T47D (cell line): ENCODE results near the gene PTPRT.

Source experiments
- DNase-seq, 2 experiments: peaks; one replicate each; pipeline versions ENCODE4 v3.0.0 to v3.0.0-alpha.2; 2011 to 2012; ENCODE audit warnings: low read depth in 1 of 2, low spot score in 1 of 2
- JUND ChIP-seq: IDR thresholded peaks from 2 replicates; pipeline ENCODE4 v1.6.1; 2012; ENCODE audit warnings: low read depth
- in situ Hi-C: cut with HindIII; loops from 2 replicates; pipeline ENCODE4 v1.10.0; 2016; ENCODE audit warnings: low sequenced_read_pairs, low pct_unique_long_range_greater_than_20kb

The PTPRT gene

GRCh38 chr20:42887281-42887680 lies 302.4 kb downstream of the PTPRT start:
- in situ Hi-C loops: no loop called here
- no peak for TF ChIP-seq JUND
- DNase-seq: no peak

- in situ Hi-C loops: no loop called here
- no peak for TF ChIP-seq JUND
- no peak for DNase-seq
These were observed 302.9 kb downstream of the PTPRT start for GRCh38 chr20:42886801-42887200.

DNA sequence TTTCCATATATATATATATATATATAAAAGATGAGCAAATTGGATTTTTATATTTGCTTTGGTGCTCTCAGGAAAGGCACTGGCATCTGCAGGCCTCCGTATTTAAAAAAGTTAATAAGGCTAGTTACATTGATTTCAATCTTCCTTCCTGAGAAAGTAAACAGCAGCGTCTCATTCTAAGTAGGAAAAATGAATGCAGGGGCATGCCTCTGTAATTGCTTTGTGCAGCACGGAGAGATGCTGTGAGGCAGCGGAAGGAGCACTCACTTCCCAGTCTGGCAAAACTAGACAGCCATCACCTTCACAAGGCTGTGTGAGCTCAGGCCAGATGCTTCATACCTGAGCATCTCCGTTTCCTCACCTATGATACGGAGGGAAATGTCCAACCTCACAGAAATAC lies 303.7 kb downstream of the PTPRT start:
- in situ Hi-C loops: no loop called here
- peak; percentile 12 to 62 for DNase-seq
- TF ChIP-seq JUND: no peak

GRCh38 chr20:42875581-42875980 lies 314.1 kb downstream of the PTPRT start:
- no peak for DNase-seq
- TF ChIP-seq JUND: no peak
- in situ Hi-C loops: no loop called here

DNA sequence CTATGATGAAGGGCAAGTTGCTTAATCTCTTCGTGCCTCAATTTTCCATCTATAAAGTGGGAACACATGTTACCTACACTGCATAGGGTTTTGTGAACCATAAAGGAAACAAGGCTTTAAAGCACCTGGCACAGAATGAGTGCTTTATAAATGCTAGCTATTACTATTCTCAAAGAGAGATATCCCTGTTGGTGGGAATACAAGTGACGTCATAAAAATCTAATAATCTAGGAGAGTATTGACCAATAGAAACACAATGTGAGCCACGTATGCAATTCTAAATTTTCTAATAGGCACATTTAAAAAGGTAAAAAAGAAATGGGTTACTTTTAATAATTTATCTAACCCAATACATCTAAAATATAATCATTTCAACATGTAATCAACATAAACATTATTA lies 316.4 kb downstream of the PTPRT start:
- TF ChIP-seq JUND: no peak
- in situ Hi-C loops: no loop called here
- DNase-seq: no peak

DNA sequence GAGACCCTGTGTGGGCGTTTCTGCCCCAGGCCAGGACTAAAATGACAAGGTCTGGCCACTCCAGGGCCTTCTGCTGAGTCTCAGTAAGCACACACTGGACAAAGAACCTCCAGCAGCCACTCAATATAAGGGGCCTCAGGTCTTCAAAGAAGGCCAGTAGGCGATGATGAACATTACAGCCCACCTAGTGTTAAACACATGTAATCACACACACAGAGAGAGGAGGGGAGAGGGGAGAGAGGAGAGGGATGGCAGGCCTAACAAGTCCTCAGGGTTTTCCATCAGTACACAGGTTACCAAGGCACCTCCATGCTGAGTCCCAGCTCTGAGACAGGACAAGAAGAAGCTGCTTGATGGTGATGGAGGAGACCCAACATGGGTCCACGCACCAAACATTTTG lies 325.6 kb downstream of the PTPRT start:
- no peak for TF ChIP-seq JUND
- in situ Hi-C loops: no loop called here
- DNase-seq: no peak

- in situ Hi-C loops: no loop called here
These were observed 327.3 kb downstream of the PTPRT start for GRCh38 chr20:42862446-42862845.

GRCh38 chr20:42857446-42857845 lies 332.3 kb downstream of the PTPRT start:
- DNase-seq: no peak
- TF ChIP-seq JUND: no peak
- in situ Hi-C loops: no loop called here

More at GRCh38 chr20:42862446-42862845, 327.3 kb downstream of the PTPRT start:
- no peak for TF ChIP-seq JUND
- no peak for DNase-seq

GRCh38 chr20:42855896-42856295 lies 333.8 kb downstream of the PTPRT start:
- DNase-seq: no peak
- in situ Hi-C loops: no loop called here
- TF ChIP-seq JUND: no peak

GRCh38 chr20:42852691-42853090 lies 337.0 kb downstream of the PTPRT start:
- no peak for TF ChIP-seq JUND
- in situ Hi-C loops: no loop called here
- no peak for DNase-seq

DNA sequence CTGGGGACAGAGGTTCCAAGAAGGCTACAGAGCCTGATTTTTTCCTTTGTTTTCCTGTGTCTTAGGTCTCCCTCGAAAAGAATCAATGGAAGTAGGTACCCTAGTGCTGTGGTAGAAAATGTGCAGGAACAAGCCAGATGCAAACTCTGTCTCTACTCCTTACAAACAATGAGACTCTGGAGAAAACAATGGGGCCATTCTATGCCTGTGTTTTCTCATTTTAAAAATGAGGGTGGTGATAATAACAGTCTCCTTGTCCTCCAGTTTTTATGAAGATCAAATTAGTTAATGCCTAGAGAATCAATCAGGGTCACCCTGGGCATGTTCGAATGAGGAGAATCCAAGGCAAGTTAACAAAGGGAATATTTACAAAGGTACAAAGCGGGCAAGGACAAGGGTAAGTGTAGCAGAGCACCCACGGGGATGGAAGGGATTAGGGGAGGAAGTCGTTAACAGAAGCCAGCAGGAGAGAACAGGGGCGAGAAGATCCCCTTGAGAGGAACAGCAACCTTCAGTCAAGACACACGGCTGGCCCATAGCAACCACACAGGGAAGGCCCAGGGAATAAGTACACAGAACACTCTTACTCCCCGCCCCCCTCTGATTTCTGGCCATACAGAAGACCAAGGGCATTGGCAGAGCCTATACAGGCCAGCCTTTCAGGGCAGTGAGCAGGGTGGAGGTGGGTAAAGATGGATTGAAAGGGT lies 342.8 kb downstream of the PTPRT start:
- TF ChIP-seq JUND: no peak
- in situ Hi-C loops: no loop called here
- DNase-seq: no peak

- TF ChIP-seq JUND: no peak
- in situ Hi-C loops: no loop called here
- no peak for DNase-seq
These were observed 345.0 kb downstream of the PTPRT start for GRCh38 chr20:42844751-42845150.

DNA sequence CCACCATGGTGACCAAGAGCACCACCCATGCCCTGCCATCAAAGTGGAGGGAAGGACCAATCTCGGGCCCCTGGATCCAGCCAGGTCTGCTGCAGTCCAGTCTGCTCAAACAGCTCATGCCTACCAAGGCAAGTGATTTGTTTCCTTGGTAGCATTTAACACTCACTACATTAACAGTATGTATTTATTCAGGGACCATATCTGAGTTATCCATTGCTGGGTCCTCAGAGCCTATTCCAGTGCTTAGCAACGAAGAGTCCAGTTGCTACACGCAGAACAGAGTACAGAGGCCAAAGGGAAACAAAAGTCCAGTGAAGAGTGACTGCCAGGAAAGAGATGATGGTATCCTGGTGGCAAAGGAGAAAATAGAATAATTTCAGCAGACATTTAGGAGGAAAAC lies 352.2 kb downstream of the PTPRT start:
- no peak for TF ChIP-seq JUND
- in situ Hi-C loops: no loop called here
- DNase-seq: no peak

DNA sequence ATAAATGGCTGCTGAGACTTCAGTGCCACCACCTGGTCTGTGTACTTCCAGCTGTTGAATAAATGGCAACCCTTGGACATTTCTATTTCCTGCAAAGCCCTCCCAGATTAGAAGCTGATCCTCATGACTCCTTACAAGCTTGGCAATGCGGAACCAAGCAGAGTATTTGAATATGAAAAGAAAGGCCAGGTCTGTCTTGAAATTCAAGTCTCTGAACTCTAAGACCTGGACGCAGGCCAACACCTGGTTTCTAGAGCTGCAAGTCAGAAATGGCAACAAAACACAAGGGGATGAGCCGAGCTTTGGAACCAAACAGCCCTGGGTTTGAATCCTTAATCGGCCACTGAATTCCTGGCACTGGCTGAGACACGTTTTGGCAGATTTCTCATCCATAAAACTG lies 353.4 kb downstream of the PTPRT start:
- no peak for TF ChIP-seq JUND
- DNase-seq: peak; percentile 11 to 86
- in situ Hi-C loops: no loop called here
